H1 (cell line): ENCODE results near the gene ALKAL2. TPM values are rescaled to one million over a fixed set of nuclear protein-coding genes. Genes with fewer than 3 reads are reported as not detected.

ENCODE experiments used
- JUND ChIP-seq: IDR thresholded peaks from 2 replicates; pipeline ENCODE4 v1.6.1; 2011; ENCODE audit warnings: mild to moderate bottlenecking, improper control_type of control experiment, low read length
- polyA plus RNA-seq, 7 experiments: library from polyadenylated mRNA; depleted of rRNA in 3 of 7; stranded (reverse) in 5 of 7; unstranded in 2 of 7; fragments of >200 nt in 5 of 7; fragments of 200-250 nt in 2 of 7; gene quantifications; 1 replicate in 5 of 7; 2 replicates in 1 of 7; 4 replicates in 1 of 7; pipeline versions ENCODE4 v1.2.1 to v1.2.3, GENCODE V29; 2011 to 2013; ENCODE audit warnings: missing spikeins in 2 of 7, mixed read lengths in 2 of 7
- total RNA-seq: library from RNA; stranded (reverse); fragmentation: NEBNext Ultra II Directional; extraction: Animal tissue kit (Norgen Biotek cat#: 25700); gene quantifications from 2 replicates; pipeline ENCODE4 v1.2.1, GENCODE V29; 2021

Gene ALKAL2
- total and polyA plus RNA-seq, 2 of the 8 experiments (the other 6 are each of a cell fraction or from before 2014, with no cell fraction given): 4.6 to 11.5 TPM

- no peak for TF ChIP-seq JUND
Measured at GRCh38 chr2:275466-275865, 12.4 kb downstream of the ALKAL2 start (continued).
